RCC 7860 (cell line): ENCODE measurements around the gene C10orf143.
A peak's percentile ranks its signal among the peaks of the same experiment; 100 is the strongest.

ENCODE experiments used
- DNase-seq: peaks from one replicate; pipeline ENCODE4 v3.0.0-alpha.2; 2015; ENCODE audit warnings: low spot score
- FAIRE-seq: peaks from 2 replicates; lab custom pipeline; 2012; peaks lifted over from hg19 to GRCh38; lab: Jason Lieb, UNC

Gene C10orf143

DNA sequence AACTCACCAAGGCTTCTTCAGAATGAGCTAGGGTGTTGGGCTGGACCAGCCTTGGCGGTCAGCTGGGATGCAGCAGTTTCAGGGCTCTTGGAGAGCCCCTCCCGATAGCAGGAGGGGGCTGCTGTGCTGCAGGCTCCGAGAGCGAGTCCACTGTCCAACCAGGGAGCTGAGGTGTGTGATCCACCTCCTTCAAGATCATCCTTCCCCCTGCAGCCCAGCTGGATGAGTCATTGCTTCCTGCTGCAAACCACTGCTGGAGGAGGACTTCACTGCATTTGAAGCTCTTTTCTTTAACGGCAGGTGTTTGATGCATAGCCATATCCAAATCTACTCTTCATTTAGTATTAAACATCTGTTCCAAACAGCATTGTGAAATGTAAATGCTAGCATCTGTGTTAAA, 92.4 kb downstream of the C10orf143 start:
- DNase-seq (peak; percentile 48), FAIRE-seq (no peak)

DNA sequence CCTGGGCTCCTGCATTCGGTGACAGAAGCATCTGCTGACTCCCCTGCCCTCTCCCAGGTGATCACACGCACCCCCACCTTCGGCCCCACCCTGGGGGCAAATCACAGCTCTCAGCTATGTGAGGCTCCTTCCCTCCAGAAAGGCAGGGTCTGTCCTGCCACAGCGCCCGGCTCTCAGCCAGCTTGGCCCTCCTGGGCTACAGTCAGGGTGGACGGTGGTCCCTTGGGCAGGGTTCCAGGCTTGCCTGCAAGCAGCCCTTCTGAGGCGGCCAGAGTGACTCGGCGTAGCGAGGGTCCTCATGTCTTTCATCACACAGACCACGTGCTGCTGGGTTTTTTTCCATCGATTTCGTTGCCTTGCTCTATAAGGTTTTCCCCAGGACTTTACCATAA, 93.0 kb downstream of the C10orf143 start:
- DNase-seq = no peak
- FAIRE-seq = no peak

DNA sequence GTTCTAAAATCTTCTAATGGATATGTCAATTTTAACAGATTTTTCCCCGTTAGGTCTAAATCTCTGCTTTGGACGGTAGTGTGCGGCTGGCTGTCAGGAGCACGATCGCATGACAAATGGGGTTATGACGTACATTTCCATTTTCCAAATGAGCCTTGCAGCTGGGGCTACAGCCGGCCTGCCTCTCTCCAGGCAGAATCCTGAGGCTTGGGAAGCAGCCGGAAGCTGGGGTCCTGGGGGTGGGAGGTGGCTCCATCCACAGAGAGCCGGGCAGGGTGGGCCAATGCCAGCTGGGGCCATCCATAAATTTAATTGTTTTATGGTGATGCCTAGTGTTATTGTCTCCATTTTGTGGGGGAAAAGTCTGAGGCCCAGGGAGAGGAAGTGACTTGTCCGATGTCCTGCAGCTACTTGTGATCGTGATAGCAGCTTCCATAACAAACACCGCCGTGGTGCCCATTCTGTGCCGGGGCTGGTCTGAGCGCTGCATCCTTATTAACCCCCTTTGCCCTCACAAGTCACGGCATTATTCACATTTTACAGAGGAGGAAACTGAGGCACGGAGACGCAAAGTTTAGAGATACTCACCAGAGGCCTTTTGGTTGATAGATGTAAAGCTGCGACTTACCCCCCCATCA, 93.5 kb downstream of the C10orf143 start:
- DNase-seq = no peak
- no peak for FAIRE-seq

DNA sequence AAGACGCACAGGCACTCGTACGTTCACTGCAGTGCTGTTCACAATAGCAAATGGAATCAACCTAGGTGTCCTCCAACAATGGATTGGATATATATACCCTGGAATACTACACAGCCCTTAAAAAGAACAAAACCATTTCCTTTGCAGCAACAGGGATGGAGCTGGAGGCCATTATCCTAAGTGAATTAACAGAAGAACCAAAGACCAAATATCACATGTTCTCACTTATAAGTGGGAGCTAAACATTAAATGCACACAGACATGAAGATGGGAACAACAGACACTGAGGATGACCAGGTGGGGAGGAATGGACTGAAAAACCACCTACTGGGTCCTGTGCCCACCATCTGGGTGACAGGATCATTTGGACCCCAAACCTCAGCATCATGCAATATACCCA, 94.5 kb downstream of the C10orf143 start:
- DNase-seq (no peak), FAIRE-seq (no peak)

DNA sequence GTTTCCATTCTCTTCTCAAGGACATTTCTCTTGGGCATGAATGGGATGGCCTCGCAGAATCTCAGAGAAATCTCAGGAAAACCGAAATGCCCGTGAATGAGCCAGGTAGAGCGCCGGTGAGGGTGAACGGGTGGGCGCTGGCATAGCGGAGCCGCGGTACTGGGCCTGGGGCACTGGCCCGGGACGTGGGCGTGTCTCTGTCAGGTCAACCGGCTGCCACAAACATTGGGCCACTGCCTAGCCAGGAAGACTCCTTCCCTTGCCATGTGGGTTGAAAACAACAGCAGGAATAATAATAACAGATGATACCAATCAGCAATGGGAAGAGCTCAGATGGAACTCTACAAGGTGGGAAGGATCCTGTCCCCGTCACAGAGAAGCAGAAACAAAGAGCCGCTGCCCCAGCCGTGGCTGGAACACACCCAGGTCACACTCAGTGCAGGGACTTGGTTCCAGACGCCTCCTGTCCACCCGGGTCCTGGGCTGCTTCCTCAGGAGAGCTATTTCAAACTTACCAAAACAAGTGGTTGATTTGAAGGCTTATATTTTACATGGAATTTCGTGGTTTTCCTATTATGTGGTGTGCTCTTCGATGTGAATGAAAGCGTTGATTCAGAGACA, 95.4 kb downstream of the C10orf143 start:
- DNase-seq (no peak), FAIRE-seq (no peak)

DNA sequence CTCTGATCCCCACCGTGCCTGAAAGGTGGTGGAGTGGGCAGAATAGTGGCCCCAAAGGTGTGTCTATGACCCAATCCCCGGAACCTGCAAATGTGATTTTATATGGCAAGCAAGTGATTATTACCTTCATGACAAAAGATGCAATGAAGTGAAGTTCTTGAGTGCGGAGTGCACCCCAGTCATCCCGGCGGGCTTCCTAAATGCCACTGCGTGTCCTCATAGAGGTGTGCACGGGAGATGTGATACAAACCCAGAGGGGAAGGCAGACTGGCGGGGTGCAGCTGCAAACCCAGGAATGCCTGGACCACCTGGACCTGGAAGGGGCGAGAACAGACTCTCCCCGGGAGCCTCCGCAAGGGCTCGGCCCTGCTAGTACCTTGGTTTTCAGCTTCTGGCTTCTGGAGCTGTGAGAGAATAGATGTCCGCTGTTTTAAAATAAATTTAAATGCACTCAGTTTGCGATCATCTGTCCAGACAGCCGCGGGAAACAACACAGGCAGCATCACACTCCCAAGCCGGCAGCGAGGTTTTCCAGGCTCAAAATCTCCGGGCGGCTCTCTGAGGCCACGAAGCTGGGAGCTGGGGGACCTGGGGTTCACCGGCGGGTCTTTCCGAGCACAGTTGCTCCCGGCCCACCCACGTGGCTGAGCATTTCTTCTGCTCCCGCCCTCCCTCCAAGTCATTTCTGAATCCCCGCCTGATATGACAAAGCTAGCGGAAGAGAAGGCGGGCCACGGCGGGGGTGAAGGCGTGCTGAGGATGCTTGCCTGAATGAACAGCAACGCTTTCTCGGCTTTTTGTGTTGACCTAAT, 96.2 kb downstream of the C10orf143 start:
- DNase-seq (no peak), FAIRE-seq (no peak)
